Measurements from ENCODE around the gene GUF1.
A peak's percentile ranks its signal among the peaks of the same experiment; 100 is the strongest.
"Not testable (repeated sequence)": the region's sequence is repeated elsewhere in the genome, so short reads cannot be mapped to it uniquely, and the experiment has no call there.

The GUF1 gene

GRCh38 chr4:44713125-44713524 lies 34.9 kb downstream of the GUF1 start:
- no peak for ATAC-seq

GRCh38 chr4:44716597-44716996 lies 38.4 kb downstream of the GUF1 start:
- no peak for ATAC-seq

GRCh38 chr4:44720371-44720770 lies 42.2 kb downstream of the GUF1 start:
- ATAC-seq: no peak

GRCh38 chr4:44722001-44722400 lies 43.8 kb downstream of the GUF1 start:
- ATAC-seq: no peak

GRCh38 chr4:44725166-44725565 lies 46.9 kb downstream of the GUF1 start:
- no peak for ATAC-seq

GRCh38 chr4:44725726-44726037 lies 47.5 kb downstream of the GUF1 start:
- no peak for ATAC-seq

- ATAC-seq: peak; percentile 88 to 92
These were observed 48.0 kb downstream of the GUF1 start, which contains the start of gene GNPDA2 for GRCh38 chr4:44726038-44726871. Gene GNPDA2, minus strand, starts transcription at chr4:44726556. Its CDS starts 4,349 bp downstream, at chr4:44722207.

GRCh38 chr4:44727471-44727870 lies 49.3 kb downstream of the GUF1 start:
- ATAC-seq: no peak

- not testable (repeated sequence) for ATAC-seq
These were observed 50.5 kb downstream of the GUF1 start for GRCh38 chr4:44728694-44729093.

GRCh38 chr4:44736900-44737299 lies 58.7 kb downstream of the GUF1 start:
- no peak for ATAC-seq

- ATAC-seq: no peak
These were observed 60.4 kb downstream of the GUF1 start for GRCh38 chr4:44738615-44739014.

- no peak for ATAC-seq
These were observed 62.0 kb downstream of the GUF1 start for GRCh38 chr4:44740201-44740600.
